Measurements from ENCODE around the gene UBE2E1.

- TF ChIP-seq, protein P1, sequence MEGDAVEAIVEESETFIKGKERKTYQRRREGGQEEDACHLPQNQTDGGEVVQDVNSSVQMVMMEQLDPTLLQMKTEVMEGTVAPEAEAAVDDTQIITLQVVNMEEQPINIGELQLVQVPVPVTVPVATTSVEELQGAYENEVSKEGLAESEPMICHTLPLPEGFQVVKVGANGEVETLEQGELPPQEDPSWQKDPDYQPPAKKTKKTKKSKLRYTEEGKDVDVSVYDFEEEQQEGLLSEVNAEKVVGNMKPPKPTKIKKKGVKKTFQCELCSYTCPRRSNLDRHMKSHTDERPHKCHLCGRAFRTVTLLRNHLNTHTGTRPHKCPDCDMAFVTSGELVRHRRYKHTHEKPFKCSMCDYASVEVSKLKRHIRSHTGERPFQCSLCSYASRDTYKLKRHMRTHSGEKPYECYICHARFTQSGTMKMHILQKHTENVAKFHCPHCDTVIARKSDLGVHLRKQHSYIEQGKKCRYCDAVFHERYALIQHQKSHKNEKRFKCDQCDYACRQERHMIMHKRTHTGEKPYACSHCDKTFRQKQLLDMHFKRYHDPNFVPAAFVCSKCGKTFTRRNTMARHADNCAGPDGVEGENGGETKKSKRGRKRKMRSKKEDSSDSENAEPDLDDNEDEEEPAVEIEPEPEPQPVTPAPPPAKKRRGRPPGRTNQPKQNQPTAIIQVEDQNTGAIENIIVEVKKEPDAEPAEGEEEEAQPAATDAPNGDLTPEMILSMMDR (IDR thresholded peaks at IDR 0.05; ENCODE audit: low read length): no peak
- no peak for TF ChIP-seq EZH2 (IDR thresholded peaks at IDR 0.05; ENCODE audit: borderline replicate concordance, low read length)
These were observed 1.1 kb upstream of the UBE2E1 start for GRCh38 chr3:23804441-23805209.
